Measurements from ENCODE around the gene RPS19BP1. TPM values are rescaled to one million over a fixed set of nuclear protein-coding genes. Genes with fewer than 3 reads are reported as not detected.

The RPS19BP1 gene
- total RNA-seq, 2 donors from 2014 or later = 186 to 264 TPM

DNA sequence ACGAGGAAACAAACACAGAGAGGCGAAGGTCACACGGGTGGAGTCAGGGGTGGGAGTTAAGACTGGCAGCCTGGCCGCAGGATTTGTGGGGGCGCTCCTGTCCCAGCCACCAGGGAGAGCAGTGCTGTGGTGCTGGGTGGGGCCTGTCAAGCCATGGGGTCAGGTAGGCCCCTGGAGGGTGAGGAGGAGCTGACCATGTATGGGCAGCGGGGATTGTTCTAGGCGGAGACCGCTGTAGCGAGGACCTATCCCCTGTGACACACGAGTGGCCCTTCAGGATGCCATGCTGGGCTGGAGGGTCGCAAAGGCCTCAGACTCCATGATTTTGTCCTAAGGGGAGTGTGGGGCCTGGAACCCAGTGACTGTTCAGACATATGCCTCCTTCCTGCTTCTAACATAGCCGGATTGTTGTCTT is 1.6 kb upstream of the RPS19BP1 start:
- 86% methylated on average over 12 of the region's 12 CpGs for WGBS
- H3K4me1 ChIP-seq (replicated peaks) = peaks cover 22% of the 10 kb centered on the region
- no peak overlapping the region for H3K4me3 ChIP-seq
- TF ChIP-seq, protein P1, sequence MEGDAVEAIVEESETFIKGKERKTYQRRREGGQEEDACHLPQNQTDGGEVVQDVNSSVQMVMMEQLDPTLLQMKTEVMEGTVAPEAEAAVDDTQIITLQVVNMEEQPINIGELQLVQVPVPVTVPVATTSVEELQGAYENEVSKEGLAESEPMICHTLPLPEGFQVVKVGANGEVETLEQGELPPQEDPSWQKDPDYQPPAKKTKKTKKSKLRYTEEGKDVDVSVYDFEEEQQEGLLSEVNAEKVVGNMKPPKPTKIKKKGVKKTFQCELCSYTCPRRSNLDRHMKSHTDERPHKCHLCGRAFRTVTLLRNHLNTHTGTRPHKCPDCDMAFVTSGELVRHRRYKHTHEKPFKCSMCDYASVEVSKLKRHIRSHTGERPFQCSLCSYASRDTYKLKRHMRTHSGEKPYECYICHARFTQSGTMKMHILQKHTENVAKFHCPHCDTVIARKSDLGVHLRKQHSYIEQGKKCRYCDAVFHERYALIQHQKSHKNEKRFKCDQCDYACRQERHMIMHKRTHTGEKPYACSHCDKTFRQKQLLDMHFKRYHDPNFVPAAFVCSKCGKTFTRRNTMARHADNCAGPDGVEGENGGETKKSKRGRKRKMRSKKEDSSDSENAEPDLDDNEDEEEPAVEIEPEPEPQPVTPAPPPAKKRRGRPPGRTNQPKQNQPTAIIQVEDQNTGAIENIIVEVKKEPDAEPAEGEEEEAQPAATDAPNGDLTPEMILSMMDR (IDR thresholded peaks at IDR 0.05) = no peak
- no peak for TF ChIP-seq POLR2A (IDR thresholded peaks at IDR 0.05)
- no peak for TF ChIP-seq POLR2AphosphoS5 (IDR thresholded peaks at IDR 0.05)
- no peaks in the 10 kb centered on the region for H3K27me3 ChIP-seq (replicated peaks; ENCODE audit: insufficient read depth)
- DNase-seq (ENCODE audit: low spot score) = no peak
- no peaks in the 10 kb centered on the region for H3K9me3 ChIP-seq
- H3K36me3 ChIP-seq = peaks cover 0 to 5% of the 10 kb centered on the region in 2 donors
- H3K27ac ChIP-seq = peak overlapping the region in 1 of 2 donors; percentile 6
- intact Hi-C loops (cut with DNase I) = loop anchor here (5.0 to 10.0 kb wide), 2 partner anchors 508 to 811 kb away; partner anchors contain the start of gene ADSL

DNA sequence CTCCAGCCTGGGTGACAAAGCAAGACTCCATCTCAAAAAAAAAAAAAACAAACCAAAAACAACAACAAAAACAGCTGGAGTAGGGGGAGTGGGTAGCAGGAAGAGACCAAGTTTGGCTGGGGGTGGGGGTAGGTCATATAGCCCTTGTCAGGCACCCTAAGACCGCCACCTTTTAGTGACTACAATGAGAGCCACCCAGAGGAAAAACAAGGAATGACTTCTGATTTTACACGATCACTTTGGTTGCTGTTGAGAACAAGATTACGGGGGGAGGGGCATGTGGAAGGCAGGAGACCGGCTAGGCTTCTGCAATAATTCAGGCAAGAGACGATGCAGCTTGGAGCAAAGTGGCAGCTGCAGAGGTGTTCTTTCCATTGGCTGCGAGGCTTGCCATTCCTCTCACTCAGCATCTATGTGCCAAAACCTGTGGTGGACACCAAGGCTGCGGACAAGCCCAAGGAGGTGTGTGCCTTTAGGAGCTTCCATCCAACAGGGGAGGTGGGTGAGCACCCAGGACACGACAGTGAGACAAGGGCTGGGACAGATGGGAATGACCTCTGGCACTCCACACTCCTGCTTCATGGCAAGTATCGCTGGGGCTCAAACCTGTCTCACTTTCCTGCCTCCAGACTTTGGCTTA is 1.7 kb downstream of the RPS19BP1 start:
- H3K4me1 ChIP-seq (replicated peaks) = peaks cover 34% of the 10 kb centered on the region
- no peak for DNase-seq (ENCODE audit: low spot score)
- intact Hi-C loops (cut with DNase I) = loop anchor here (5.0 to 10.0 kb wide), 2 partner anchors 511 to 814 kb away; partner anchors contain the start of gene ADSL
- H3K9me3 ChIP-seq = no peaks in the 10 kb centered on the region
- H3K4me3 ChIP-seq = no peak overlapping the region
- no peaks in the 10 kb centered on the region for H3K27me3 ChIP-seq (replicated peaks; ENCODE audit: insufficient read depth)
- no peak for TF ChIP-seq POLR2AphosphoS5 (IDR thresholded peaks at IDR 0.05)
- no peak for TF ChIP-seq POLR2A (IDR thresholded peaks at IDR 0.05)
- TF ChIP-seq, protein P1 (IDR thresholded peaks at IDR 0.05) = peak in 1 of 4 experiments; percentile 27
- no peak overlapping the region for H3K27ac ChIP-seq
- H3K36me3 ChIP-seq = peaks cover 0 to 5% of the 10 kb centered on the region in 2 donors
- 45% methylated on average over 9 of the region's 9 CpGs for WGBS

GRCh38 chr22:39530116-39530515 is 2.4 kb downstream of the RPS19BP1 start:
- TF ChIP-seq POLR2A (IDR thresholded peaks at IDR 0.05) = no peak
- DNase-seq (ENCODE audit: low spot score) = no peak
- no peaks in the 10 kb centered on the region for H3K9me3 ChIP-seq
- WGBS = 65% methylated on average over 6 of the region's 6 CpGs
- H3K27ac ChIP-seq = peak overlapping the region in 1 of 2 donors; percentile 64
- no peaks in the 10 kb centered on the region for H3K27me3 ChIP-seq (replicated peaks; ENCODE audit: insufficient read depth)
- intact Hi-C loops (cut with DNase I) = loop anchor here (5.0 to 10.0 kb wide), 2 partner anchors 512 to 815 kb away; partner anchors contain the start of gene ADSL
- no peak overlapping the region for H3K4me3 ChIP-seq
- H3K4me1 ChIP-seq (replicated peaks) = peaks cover 34% of the 10 kb centered on the region
- peaks cover 0 to 5% of the 10 kb centered on the region in 2 donors for H3K36me3 ChIP-seq

DNA sequence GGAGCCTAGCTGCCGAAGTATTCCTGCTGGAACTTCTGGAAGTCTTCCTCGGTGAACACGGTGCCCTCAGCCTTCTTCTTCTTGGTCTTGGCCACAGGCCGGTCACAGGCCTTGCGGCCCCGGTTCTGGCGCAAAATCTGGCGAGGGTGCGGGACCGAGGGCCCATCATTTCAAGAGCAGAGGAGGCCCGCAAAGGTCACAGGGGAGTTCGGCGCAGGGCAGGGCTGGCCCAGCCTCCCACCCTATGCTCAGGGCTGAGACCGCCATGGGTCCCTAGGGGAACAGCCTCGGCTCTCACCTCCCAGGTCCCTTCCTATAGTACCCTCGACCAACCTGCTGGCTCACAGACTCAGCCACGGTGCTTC is 3.1 kb downstream of the RPS19BP1 start:
- peaks cover 36% of the 10 kb centered on the region for H3K4me1 ChIP-seq (replicated peaks)
- H3K4me3 ChIP-seq = peak overlapping the region in 1 of 2 donors; percentile 4

More for the DNA sequence above, 3.1 kb downstream of the RPS19BP1 start:
- Histone ChIP-seq H3K36me3 (peaks cover 0 to 5% of the 10 kb centered on the region in 2 donors), H3K27me3 (replicated peaks; ENCODE audit: insufficient read depth) (no peaks in the 10 kb centered on the region), H3K27ac (peak overlapping the region; percentile 62 to 64), H3K9me3 (no peaks in the 10 kb centered on the region)
- DNase-seq (ENCODE audit: low spot score) = no peak
- intact Hi-C loops (cut with DNase I) = loop anchor here (2.0 to 10.0 kb wide), 3 partner anchors 37 to 213 kb away; partner anchors contain the start of gene SYNGR1
- TF ChIP-seq POLR2A (IDR thresholded peaks at IDR 0.05) = no peak
- TF ChIP-seq POLR2AphosphoS5 (IDR thresholded peaks at IDR 0.05) = no peak
- TF ChIP-seq, protein P1 (IDR thresholded peaks at IDR 0.05) = no peak
- WGBS = 62% methylated on average over 14 of the region's 17 CpGs
